ENCODE data around the gene LIN28A. TPM values are rescaled to one million over a fixed set of nuclear protein-coding genes. Genes with fewer than 3 reads are reported as not detected.

LIN28A gene
- polyA plus RNA-seq, 1 donor from 2014 or later: 1.0 TPM

GRCh38 chr1:26477446-26478152, 67.0 kb downstream of the LIN28A start:
- Histone ChIP-seq H3K4me2 (ENCODE audit: low read length) (no peak overlapping the region), H3K9me3 (ENCODE audit: low read length) (no peaks in the 10 kb centered on the region), H3K27me3 (ENCODE audit: insufficient read depth, low read depth, low read length) (no peaks in the 10 kb centered on the region), H3F3A (ENCODE audit: insufficient read depth, low read length, poor library complexity, severe bottlenecking) (no peaks in the 10 kb centered on the region), H3K9me2 (ENCODE audit: insufficient read depth, low read length) (no peaks in the 10 kb centered on the region), H3K27ac (ENCODE audit: low read length) (no peak overlapping the region), H4K20me1 (ENCODE audit: insufficient read depth) (peaks cover 37% of the 10 kb centered on the region), H3K79me2 (replicated peaks; ENCODE audit: insufficient read depth, low read length) (peaks cover 21% of the 10 kb centered on the region), H2AFZ (ENCODE audit: low read depth, low read length) (no peak overlapping the region), H3K9ac (ENCODE audit: low read length) (no peak overlapping the region), H3K36me3 (ENCODE audit: insufficient read depth, low read length) (peaks cover 7% of the 10 kb centered on the region), H3K4me3 (ENCODE audit: low read length) (no peak overlapping the region)
- TF ChIP-seq POLR2AphosphoS5 (IDR thresholded peaks at IDR 0.05): no peak
- no peak for TF ChIP-seq EP300 (conservative IDR thresholded peaks at IDR 0.05; ENCODE audit: poor library complexity, severe bottlenecking)

- TF ChIP-seq SMC3 (conservative IDR thresholded peaks at IDR 0.05; ENCODE audit: poor library complexity): no peak
- no peak for TF ChIP-seq TAF1 (IDR thresholded peaks at IDR 0.05; ENCODE audit: low read depth)
- TF ChIP-seq MXI1 (conservative IDR thresholded peaks at IDR 0.05; ENCODE audit: poor library complexity, severe bottlenecking): no peak
- TF ChIP-seq EZH2 (IDR thresholded peaks at IDR 0.05; ENCODE audit: borderline replicate concordance, insufficient read depth, low read length, poor library complexity, severe bottlenecking): no peak
- no peak for TF ChIP-seq POLR2AphosphoS5 (IDR thresholded peaks at IDR 0.05)
- no peak for TF ChIP-seq RAD21 (conservative IDR thresholded peaks at IDR 0.05)
- TF ChIP-seq CTCF (IDR thresholded peaks at IDR 0.05; ENCODE audit: poor library complexity, severe bottlenecking): no peak
- TF ChIP-seq EP300 (conservative IDR thresholded peaks at IDR 0.05; ENCODE audit: poor library complexity, severe bottlenecking): no peak
- no peak for TF ChIP-seq REST (IDR thresholded peaks at IDR 0.05; ENCODE audit: borderline replicate concordance)
- no peak overlapping the region for H3K9ac ChIP-seq (ENCODE audit: low read length)
Observed at GRCh38 chr1:26478159-26478558, 67.5 kb downstream of the LIN28A start.

More at GRCh38 chr1:26478159-26478558, 67.5 kb downstream of the LIN28A start:
- Histone ChIP-seq H3K4me3 (ENCODE audit: low read length) (no peak overlapping the region), H3K27me3 (ENCODE audit: insufficient read depth, low read depth, low read length) (no peaks in the 10 kb centered on the region), H3K9me3 (ENCODE audit: low read length) (no peaks in the 10 kb centered on the region), H2AFZ (ENCODE audit: low read depth, low read length) (no peak overlapping the region), H3K36me3 (ENCODE audit: insufficient read depth, low read length) (peaks cover 7% of the 10 kb centered on the region), H3K9me2 (ENCODE audit: insufficient read depth, low read length) (no peaks in the 10 kb centered on the region), H3K79me2 (replicated peaks; ENCODE audit: insufficient read depth, low read length) (peaks cover 18% of the 10 kb centered on the region), H4K20me1 (ENCODE audit: insufficient read depth) (peaks cover 35% of the 10 kb centered on the region), H3K4me2 (ENCODE audit: low read length) (no peak overlapping the region), H3F3A (ENCODE audit: insufficient read depth, low read length, poor library complexity, severe bottlenecking) (no peaks in the 10 kb centered on the region), H3K27ac (ENCODE audit: low read length) (no peak overlapping the region)
